Activated CD4-positive, alpha-beta T cell treated with anti-CD3 and anti-CD28 coated beads for 48 hours (primary cell): ENCODE results near the gene MAP3K13.
"Not testable (repeated sequence)": the region's sequence is repeated elsewhere in the genome, so short reads cannot be mapped to it uniquely, and the experiment has no call there.

Experiments used
- DNase-seq: peaks from one replicate; pipeline ENCODE4 v3.0.0-alpha.2; 2020

The MAP3K13 gene

DNA sequence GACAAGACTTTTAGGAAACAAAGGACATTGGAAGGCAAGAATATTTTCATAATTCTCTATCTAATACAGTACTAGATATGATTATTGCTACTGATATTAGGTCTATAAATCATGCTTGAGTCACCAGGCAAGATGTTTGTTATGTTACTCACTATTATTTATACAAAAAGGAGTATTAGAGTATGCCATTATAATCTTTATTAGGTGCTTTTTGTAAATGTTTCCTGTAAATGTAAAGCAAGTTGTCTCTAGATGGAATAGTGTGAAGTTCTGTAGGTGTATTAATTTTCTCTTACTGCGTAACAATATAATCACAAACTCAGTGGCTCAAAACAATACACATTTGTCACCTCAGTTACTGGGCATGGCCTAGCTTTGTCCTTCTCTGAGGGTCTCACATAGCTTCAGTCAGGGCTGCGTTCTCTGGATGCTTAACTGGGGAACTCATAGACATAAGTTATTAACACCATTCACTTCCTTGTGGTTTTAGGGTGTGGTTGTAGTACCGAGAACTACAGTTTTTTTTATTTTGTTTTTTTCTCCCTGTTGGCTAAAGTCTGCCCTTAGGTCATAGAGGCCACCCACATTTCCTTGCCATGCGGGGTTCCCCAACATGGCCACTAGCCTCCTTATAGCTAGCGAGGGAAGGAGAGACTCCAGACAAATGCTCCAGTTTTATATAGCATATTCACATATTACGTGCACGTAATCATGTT, 20.3 kb upstream of the MAP3K13 start:
- no peak for DNase-seq

DNA sequence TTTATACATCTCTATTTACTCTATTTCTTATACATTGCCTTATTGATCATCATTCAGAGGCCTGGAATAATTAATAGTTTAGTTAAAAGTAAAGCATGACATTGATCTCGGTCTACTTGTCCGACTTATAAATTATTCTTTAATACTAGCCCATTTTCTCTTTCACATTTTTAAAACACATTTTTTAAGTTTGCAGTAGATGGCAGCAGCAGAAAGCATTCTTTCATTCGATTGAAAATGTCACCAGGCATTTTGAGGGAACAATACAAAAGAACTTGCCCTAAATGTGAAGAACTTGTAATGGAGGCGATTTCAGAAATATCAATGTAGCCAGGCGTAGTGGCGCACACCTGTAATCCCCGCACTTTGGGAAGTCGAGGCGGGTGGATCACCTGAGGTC, 15.5 kb upstream of the MAP3K13 start:
- DNase-seq, result no peak

DNA sequence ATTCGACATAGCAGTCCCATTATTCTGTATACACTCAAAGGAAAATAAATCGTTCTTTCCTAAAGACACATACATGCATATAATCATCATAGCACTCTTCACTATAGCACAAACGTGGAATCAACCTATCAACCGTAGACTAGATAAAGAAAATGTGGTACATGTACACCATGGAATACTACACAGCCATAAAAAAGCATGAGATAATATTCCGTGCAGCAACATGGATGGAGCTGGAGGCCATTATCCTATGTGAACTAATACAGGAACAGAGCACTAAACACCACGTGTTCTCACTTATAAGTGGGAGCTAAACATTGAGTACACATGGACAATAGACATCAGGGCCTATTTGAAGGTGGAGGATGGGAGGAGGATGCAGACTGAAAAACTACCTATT, 12.1 kb upstream of the MAP3K13 start:
- no peak for DNase-seq

DNA sequence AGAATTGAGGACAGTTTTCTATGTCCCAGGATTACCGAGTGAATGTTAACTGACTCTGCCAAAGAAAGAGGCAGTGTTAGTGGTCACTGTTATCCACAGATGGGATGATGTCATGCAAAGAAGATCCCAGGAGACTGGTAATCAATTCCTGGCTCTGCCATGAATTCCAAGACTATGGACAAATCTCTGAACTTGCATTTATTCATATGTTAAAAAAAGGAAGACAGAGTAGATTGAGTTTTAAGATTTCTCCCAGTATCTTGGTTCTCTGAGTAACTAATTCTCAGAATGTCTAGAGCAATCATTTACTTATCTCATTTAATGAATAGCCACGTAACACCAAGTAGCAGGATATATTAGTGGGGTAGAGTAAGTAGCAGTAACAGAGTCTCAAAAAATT, 11.5 kb upstream of the MAP3K13 start:
- no peak for DNase-seq

DNA sequence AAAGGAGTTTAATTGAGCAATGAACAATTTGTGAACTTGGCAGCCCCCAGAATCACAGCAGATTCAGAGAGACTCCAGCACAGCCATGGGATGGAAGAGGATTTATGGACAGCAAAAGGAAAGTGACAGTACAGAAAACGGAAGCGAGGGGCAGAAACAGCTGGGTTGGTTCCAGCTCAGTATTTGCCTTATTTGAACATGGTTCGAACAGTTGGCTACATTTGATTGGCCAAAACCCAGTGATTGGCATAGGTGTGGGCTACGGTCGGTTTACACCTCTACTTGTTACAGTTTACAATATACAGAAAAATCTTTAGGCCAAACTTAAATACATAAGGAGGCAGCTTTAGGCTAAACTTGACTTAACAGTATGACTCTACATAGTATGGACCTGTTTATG, 9.7 kb upstream of the MAP3K13 start:
- DNase-seq, result no peak

DNA sequence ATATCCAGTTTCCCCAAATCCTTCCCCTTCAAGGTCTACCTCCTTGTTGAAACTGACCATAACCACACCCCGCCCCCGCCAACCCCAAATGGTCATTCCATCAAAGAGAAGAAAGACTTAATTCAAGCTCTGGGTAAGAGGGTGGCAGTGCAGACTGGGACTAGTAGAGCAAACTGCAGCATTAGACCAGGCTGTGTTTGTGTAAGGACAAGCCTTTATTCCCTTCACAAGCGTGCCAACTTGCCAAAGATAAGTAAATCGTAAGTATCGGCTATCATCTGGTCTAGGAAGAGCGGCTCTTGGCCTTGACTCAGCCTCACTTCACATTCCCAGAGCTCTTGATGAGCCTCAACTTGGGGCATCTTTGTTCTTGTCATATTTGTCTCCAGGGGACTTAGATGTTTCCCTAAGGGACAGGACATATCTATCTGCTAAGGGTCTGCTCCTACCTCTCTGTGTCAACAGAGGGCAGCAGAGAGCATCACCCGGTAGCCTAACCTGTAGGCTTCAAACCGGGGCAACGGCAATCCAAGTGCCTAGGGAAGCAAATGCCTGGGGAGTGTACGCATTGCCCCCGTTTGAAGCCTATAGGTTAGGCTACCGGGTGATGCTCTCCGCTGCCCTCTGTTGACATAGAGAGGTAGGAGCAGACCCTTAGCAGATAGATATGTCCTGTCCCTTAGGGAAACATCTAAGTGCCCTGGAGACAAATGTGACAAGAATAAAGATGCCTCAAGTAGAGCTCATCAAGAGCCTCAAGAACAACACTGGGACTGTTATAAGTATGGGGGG, 8.9 kb upstream of the MAP3K13 start:
- DNase-seq, result peak; percentile 87

DNA sequence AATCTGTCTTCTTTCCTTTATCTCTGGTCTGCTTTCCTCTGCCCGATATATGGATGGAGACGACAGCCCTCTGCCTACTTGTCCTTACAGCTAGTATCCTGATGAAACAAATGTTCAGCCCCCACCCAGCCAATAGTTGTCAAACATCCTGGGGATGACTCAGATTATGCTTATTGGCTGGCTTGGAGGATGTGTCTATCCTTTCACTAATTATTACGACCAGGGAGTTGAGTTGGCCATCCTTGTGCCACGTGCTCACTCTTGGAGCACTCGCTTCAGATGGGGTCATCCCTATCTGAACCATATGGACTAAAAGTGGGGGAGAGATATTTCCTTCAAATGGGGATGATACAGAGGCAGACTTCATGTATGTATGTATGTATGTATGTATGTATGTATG, 6.4 kb upstream of the MAP3K13 start:
- no peak for DNase-seq

DNA sequence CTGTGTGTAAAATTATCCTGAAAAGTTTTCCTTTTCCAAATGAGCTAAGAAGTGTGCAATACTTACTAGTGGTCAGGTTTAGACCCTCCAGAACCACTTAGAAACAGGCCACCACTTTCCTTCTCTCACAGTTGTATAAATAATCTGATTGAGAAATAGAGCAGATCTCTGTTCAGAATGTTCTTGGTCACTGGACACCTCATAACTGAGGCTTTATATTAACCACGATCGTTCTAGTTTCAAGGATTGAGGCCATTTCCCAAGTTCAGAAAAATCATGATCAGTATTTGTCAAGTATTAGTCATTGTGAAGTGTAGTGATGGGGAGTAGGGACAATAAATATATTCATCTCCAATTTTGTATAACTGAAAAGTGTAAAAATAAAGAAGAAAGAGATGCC, 1.0 kb upstream of the MAP3K13 start:
- no peak for DNase-seq

DNA sequence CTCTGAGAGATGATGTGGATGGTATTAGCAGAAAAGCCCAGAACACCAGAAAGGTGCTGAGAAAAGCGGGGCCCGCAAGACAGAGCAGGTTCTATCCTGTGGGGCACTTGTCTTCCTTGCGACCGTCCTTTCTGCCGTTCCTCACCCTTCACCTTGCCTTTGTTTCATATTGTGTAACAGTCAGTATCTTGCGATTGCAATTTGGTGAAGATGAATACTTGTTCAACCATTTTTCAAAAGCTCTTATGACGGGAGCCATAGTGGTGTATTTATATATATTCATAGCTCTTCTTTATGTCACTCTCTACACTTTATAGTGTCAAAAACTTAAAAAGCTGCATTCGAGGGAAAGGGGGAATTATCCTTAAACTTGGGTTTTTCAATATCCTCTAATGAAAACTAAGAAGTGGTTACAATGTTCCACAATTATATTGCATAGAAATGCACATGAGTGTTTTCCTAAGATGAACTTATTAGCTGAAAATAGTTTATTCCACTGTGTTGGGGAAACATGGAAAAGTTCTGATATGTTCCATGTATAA, 797 bp downstream of the MAP3K13 start:
- no peak for DNase-seq

DNA sequence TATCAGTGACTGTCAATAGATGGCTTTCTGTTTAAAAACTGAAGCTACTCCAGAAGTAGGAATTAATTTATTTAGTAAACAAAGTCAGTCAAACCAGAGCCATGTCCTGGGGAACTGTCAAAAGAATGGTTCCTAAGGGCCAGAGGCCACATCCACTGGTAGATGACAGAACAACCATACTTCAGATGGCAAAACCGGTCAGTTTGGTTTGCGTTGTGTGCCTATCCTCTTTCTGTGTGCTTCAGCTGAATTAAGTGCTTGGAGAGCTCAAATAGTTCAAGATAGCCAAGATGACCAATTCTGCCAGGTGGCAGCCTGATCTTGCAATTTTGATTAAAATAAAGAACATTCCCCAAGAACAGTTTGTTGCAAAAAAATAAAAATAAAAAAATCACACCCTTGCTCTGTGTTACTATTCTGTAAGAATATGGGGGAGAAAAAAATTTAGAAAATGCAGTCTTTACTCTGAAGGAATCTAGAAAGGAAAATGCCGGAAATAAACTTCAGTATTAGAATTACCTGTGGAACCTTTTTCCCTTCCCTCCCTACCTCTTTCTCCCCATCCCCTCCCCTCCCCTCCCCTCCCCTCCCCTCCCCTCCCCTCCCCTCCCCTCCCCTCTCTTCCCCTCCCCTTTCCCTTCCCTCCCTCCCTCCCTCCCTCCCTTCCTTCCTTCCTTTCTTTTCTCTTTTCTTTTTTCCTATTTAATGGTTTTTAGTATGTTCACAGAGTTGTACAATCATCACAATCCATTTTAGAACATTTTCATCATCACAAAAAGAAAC, 2.5 kb downstream of the MAP3K13 start:
- DNase-seq, result no peak

DNA sequence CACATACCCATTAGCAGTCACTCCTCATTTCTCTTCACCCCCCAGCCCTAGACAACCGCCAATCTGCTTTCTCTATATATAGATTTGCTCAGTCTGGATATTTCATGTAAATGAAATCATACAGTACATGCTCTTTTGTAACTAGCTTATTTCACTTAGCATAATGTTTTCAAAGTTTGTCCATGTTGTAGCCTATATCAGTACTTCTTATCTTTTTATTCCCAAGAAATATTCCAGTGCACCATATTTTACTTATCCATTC, 3.1 kb downstream of the MAP3K13 start:
- no peak for DNase-seq

DNA sequence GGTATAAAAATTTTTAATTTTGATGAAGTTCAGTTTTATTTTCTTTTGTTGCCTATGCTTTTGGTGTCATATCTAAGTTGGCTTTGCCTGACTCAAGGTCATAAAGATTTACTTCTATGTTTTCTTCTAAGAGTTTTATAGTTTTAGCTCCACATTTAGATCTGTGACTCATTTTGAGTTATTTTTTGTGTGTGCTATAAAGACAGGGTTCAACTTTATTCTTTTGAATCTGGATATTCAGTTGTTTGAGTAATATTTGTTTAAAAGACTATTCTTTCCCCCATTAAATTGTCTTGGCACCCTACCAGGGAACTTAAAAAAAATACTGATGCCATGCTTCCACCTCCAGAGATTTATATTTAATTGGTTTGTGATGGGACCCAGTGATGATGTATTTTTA, 4.0 kb downstream of the MAP3K13 start:
- no peak for DNase-seq

DNA sequence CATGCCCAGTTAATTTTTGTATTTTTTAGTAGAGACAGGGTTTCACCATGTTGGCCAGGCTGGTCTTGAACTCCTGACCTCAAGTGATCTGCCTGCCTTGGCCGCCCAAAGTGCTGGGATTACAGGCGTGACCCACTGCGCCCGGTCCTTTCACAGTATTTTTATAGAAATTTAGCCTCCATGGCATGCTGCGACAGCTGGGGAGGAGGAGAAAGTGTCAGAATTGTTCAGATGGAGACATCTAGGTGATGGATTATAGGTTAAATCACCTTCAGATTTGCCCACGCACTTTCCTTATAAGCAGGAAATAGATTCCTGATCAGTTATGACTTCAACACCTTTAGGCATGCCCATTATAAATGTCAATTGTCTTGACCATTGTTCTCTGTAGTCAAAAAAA, 7.4 kb downstream of the MAP3K13 start:
- DNase-seq, result not testable (repeated sequence)

DNA sequence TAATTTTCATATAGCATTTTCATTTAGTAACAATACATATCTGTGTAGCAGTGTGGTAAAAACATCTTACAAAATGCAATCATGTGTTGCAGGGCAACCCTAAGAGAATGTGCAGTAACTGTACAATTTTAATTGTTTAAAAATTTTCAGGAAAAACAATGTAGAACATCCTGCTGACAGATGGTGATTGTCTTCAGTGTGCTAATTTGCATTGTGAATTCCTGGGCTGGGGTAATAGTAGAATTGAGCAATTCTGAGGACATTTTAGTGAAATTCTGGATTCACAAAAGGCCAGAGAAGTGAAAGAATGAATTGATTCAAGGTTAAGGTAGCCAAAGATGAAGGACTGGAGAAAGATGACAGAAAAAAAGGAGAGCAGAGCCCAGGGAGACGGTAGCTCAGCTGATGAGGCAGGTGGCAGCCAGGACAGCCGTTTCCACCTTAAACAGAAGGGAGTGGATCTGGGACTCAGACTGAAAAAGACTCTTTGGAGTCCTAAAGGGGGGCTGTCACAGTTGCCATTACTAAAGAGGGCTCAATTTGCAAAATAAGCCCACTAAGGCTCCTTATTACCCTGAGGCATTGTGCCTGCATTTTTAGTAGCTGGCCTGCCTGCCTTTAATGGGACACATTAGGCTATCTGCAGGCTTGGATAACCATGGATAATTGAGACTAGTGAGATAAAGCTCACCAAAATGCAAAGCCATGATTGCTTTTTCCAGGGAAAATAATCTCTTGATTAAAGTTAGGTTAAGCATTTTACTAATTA, 8.6 kb downstream of the MAP3K13 start:
- DNase-seq, result no peak

DNA sequence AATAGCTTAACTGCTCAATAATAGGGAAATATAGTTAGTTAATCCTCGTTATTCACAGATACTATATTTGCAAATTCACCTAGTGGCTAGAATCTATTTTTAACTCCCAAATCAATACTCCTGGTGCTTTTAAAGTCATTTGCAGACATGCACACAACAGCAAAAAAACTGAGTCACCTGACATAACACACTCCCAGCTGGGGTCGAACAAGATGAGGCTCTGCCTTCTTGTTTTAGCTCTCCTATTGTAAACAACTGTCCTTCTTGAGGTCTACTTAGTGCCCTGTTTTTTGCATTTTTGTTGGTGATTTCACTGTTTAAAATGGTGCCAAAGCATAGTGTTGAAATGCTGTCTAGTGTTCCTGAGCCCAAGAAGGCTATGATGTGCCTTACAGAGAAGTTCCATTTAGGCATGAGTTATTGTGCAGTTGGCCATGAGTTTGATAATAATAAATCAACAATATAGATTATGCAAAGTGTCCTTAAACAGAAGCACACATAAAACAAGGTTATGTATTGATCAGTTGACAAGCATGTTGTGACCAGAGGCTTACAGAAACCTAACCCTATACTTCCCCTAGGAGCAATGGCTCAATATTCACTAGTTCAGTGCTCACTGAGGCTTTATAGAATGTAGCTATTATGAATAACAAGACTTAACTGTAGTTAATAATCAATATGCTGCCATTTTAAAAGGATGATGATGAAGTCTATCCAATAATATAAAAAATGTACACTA, 18.6 kb downstream of the MAP3K13 start:
- DNase-seq, result no peak

DNA sequence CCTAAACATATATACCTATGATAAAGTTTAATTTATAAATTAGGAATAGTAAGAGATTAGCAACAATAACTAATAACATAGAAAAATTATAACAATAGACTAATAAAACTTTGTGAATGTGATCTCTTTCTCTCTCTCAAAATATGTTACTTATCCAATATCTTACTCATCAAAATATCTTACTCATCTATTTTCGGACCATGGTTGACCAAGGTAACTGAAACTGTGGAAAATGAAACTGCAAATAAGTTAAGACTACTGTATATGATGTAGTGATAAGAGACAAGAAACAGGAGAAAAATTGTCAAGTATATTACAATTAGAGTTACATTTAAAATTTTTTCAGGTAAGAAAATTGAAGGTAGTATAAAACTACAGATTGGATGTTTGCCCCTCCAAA, 19.2 kb downstream of the MAP3K13 start:
- DNase-seq, result no peak

DNA sequence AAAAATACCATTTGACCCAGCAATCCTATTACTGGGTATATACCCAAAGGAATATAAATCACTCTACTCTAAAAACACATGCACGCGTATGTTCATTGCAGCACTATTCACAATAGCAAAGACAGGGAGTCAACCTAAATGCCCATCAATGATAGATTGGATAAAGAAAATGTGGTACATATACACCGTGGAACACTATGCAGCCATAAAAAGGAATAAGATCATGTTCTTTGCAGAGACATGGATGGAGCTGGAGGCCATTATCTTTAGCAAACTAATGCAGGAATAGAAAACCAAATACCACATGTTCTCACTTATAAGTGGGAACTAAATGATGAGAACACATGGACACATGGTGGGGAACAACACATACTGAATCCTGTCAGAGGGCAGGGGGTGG, 23.6 kb downstream of the MAP3K13 start:
- DNase-seq, result not testable (repeated sequence)

DNA sequence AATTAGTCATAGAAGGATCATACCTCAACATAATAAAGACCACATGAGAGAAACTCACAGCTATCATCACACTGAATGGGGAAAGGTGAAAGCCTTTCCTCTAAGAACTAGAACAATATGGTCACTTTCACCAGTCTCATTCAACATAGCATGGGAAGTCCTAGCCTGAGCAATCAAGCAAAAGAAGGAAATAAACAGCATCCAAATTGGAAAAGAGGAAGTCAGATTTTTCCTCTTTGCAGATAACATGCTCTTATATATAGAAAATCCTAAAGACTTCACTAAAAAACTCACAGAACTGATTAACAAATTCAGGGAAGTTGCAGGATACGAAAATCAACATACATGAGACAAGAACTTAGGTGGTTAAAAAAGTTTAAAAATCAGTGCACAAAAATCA, 24.7 kb downstream of the MAP3K13 start:
- DNase-seq, result no peak

DNA sequence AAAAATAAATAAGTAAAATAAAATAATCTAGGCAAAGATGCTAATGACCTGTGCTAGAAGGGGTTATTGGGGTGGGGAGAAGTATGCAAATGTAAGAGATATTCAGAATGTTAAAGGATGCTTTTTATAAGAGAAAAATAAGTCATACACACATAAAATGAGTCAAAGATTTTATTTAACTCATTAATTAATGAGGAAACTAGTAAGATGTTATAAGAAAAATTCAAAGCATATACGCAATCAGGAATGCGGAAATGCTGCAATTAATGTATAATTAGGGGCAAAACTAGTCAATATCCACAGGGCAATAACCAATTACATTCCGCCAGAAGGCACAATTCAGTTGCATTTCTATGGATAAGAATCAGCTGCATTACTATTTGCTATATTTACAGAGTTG, 30.1 kb downstream of the MAP3K13 start:
- no peak for DNase-seq

DNA sequence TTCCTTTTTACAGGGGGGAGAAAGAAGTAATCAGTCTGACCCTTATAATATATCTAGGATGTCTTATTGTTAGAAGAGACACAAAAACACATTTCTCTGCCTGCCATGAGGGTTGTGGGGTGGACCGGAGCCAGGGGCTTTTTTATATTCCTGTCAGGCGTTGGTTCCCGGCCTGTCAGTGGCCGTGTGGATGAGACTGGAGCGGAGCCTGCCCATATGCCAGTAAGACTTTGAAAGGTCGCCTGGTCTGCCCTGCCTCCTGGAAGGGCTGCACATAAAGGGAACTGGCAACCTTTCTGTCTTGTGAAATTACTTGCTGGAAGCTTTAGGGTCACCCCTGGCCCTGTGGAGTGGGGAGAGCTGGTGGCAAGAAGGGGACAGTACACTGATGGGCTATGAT, 34.7 kb downstream of the MAP3K13 start:
- DNase-seq, result no peak

DNA sequence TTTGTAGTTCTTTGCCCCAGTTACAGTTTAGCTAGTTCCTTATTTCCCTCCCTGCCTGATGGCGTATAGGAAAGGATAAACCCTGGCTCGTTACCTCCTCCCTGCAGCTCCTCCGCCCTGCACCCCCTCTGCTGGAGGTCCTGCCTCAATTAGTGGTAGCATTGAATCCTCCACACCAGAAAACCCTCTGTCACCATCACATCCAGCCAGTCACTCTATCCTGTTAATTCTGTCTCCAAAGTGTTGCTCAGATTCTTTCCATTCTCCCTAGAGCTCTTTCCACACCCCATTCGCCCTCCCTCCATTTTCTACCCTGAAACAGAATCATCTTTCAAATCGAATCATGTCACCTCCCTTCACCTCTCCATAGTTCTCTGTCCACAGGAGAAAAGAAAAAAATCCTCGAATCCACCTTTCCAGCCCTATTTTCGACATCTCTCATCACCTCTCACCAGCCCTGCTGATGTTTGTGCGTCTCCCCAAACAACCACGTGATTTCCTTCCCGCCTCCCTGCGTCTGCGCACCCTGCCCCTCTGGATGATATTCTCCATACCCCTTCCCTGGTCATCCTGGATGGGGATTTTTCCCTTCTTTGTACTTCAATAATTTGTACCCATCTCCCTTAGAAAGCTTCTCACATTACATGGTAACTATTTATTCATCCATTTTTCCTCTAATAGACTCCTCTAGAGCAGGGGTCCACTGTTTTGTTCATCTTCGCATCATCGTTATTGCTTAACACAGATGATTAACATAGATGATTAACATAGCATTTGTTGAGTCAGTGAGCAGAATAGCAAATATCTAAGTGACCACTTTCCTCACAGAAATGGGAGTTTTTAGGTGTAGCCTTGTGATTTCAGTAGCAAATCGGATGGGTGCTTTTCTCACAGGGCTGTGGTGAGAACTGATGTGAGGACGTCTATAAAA, 37.1 kb downstream of the MAP3K13 start:
- DNase-seq, result no peak
